ENCODE data around the gene TFAM.

Gene TFAM

GRCh38 chr10:58436071-58436470 lies 50.9 kb downstream of the TFAM start:
- no peak for DNase-seq

- DNase-seq: no peak
These were observed 53.2 kb downstream of the TFAM start for GRCh38 chr10:58438340-58438871.

- no peak for DNase-seq
These were observed 53.8 kb downstream of the TFAM start for GRCh38 chr10:58438986-58439385.

- DNase-seq: no peak
These were observed 54.6 kb downstream of the TFAM start for GRCh38 chr10:58439632-58440364.

- DNase-seq: no peak
These were observed 55.3 kb downstream of the TFAM start for GRCh38 chr10:58440484-58440883.

GRCh38 chr10:58444321-58444720 lies 59.1 kb downstream of the TFAM start:
- DNase-seq: no peak

GRCh38 chr10:58444876-58445275 lies 59.7 kb downstream of the TFAM start:
- DNase-seq: no peak

- no peak for DNase-seq
These were observed 63.1 kb downstream of the TFAM start for GRCh38 chr10:58448121-58448935.
